Heart left ventricle (tissue), 16 donors: ENCODE measurements around the gene ZNF423. TPM values are rescaled to one million over a fixed set of nuclear protein-coding genes. Genes with fewer than 3 reads are reported as not detected.
A peak's percentile ranks its signal among the peaks of the same experiment; 100 is the strongest.

Experiments used
- ATAC-seq, 4 donors: fragments of 200-7000 bp; cut with Tn5 transposase; one replicate each; pipeline ENCODE4 v1.9.1; 2020 to 2022; ENCODE audit warnings: moderate library complexity in 4 of 4, mild to moderate bottlenecking in 3 of 4, moderate number of reproducible peaks in 1 of 4
- DNase-seq, 5 donors: peaks; one replicate each; pipeline ENCODE4 v3.0.0-alpha.2; 2020
- H3K27ac ChIP-seq, 12 donors: fragments of 200-600 bp; sonication (generic) in 4 of 12; one replicate each; pipeline versions ENCODE4 v1.5.0 to v1.8.0; 2016 to 2022; ENCODE audit warnings: mild to moderate bottlenecking in 2 of 12
- H3K27me3 ChIP-seq, 9 donors: fragments of 200-600 bp; sonication (generic) in 2 of 9; one replicate each; pipeline versions ENCODE4 v1.5.1 to v1.8.0; 2016 to 2022; ENCODE audit warnings: mild to moderate bottlenecking in 3 of 9
- H3K36me3 ChIP-seq, 9 donors: fragments of 200-600 bp; sonication (generic) in 2 of 9; one replicate each; pipeline versions ENCODE4 v1.5.0 to v1.8.0; 2018 to 2022; ENCODE audit warnings: mild to moderate bottlenecking in 2 of 9
- H3K4me1 ChIP-seq, 12 donors: fragments of 200-600 bp; sonication (generic) in 4 of 12; one replicate each; pipeline versions ENCODE4 v1.5.0 to v1.8.0; 2016 to 2022; ENCODE audit warnings: mild to moderate bottlenecking in 3 of 12
- H3K4me3 ChIP-seq, 12 donors: fragments of 200-600 bp; sonication (generic) in 4 of 12; one replicate each; pipeline versions ENCODE4 v1.5.0 to v1.8.0; 2017 to 2022; ENCODE audit warnings: mild to moderate bottlenecking in 9 of 12, moderate library complexity in 4 of 12
- H3K9me3 ChIP-seq, 12 donors: fragments of 200-600 bp; sonication (generic) in 4 of 12; one replicate each; pipeline versions ENCODE4 v1.5.0 to v1.8.0; 2016 to 2022; ENCODE audit warnings: mild to moderate bottlenecking in 1 of 12
- CTCF ChIP-seq, 12 donors: fragments of 200-600 bp; sonication (generic) in 4 of 12; IDR thresholded peaks; one replicate each; pipeline versions ENCODE4 v1.5.0 to v1.8.0; 2018 to 2022; ENCODE audit warnings: antibody characterized with exemption in 12 of 12, mild to moderate bottlenecking in 5 of 12
- POLR2A ChIP-seq, 2 donors: fragments of 450-650 bp; IDR thresholded peaks; one replicate each; pipeline ENCODE4 v1.6.1; 2017; ENCODE audit warnings: antibody characterized with exemption in 2 of 2, mild to moderate bottlenecking in 2 of 2, moderate library complexity in 2 of 2
- WGBS, 4 donors: extraction: QIAGEN DNeasy Blood & Tissue Kit in 2 of 4; methylation state at CpG; one replicate each; pipeline versions ENCODE4 v1.1.5 to v1.1.7; 2013 to 2018; 5-methylcytosine and 5-hydroxymethylcytosine counted together
- intact Hi-C, 10 donors: fragments of 100-400 bp; cut with DNase I; formaldehyde crosslinking; loops; one replicate each; pipeline versions ENCODE4 v1.11.1 to v1.14.2; 2022
- polyA plus RNA-seq, 2 donors: library from polyadenylated mRNA; stranded (reverse); fragments of 200-250 nt; gene quantifications; one replicate each; pipeline ENCODE4 v1.2.3, GENCODE V29; 2013
- total RNA-seq, 9 donors: library from RNA; depleted of rRNA in 2 of 9; stranded (reverse); fragments of >200 nt in 2 of 9; fragmentation: NEBNext Ultra II Directional in 3 of 9; extraction: Animal tissue kit (Norgen Biotek cat#: 25700) in 3 of 9; gene quantifications; one replicate each; pipeline versions ENCODE4 v1.1.0 to v1.2.4, GENCODE V29; 2016 to 2023
- donor health status: ischemic (EF 13 %, LVEDD 7.1; RV severe dilation, severe dysfunction).
- donor health status: healthy with polysubstance abuse.
- donor health status: DM: no; HTN: yes; CAD: no.
- donor health status: DM: no; HTN: no; CAD: no.
- donor health status: ischemic (EF 25% LVEDD 6.9; RV normal size, moderate dysfunction).
- donor health status: ischemic (EF 25% LVEDD 5.7; RV mildly dilated, moderate dysfunction).
- donor health status: healthy.
- donor health status: DM: yes; HTN: yes; CAD: no.
- donor health status: ischemic (EF 35%, LVEDD 5.7; RV mildly dilated, moderate dysfunction).
- donor health status: nonischemic (EF 11% LVEDD 7.7; RV severe dilation, severe dysfunction).
- donor health status: DM: yes; HTN: yes; CAD: no.
- donor health status: PGD.
- donor health status: ischemic (EF 29% LVEDD 5.4; RV normal size, mild dysfunction).
- donor health status: nonischemic (EF 23%, LVEDD 6.1; RV moderate dilation, normal function).

The ZNF423 gene
- total and polyA plus RNA-seq, 11 donors: 1.8 to 10.4 (median 5.7) TPM

GRCh38 chr16:49830873-49831272 lies 25.0 kb downstream of the ZNF423 start:
- no peak for ATAC-seq
- intact Hi-C loops: loop anchor here in 1 of 10 donors (5.0 kb wide), 1 partner anchor 74 kb away; no protein-coding TSS in a partner anchor
- H3K27me3 ChIP-seq: no peaks in the 10 kb centered on the region
- H3K4me1 ChIP-seq: peaks cover 5 to 81% (median 70%) of the 10 kb centered on the region in 12 donors
- WGBS, 4 donors: 89 to 96% (median 90%) methylated on average over 5 of the region's 5 CpGs
- no peak for TF ChIP-seq POLR2A (IDR thresholded peaks at IDR 0.05)
- TF ChIP-seq CTCF (IDR thresholded peaks at IDR 0.05): no peak
- no peak for DNase-seq
- H3K27ac ChIP-seq: no peak overlapping the region
- no peak overlapping the region for H3K4me3 ChIP-seq
- H3K9me3 ChIP-seq: no peaks in the 10 kb centered on the region
- no peaks in the 10 kb centered on the region for H3K36me3 ChIP-seq

- Histone ChIP-seq H3K36me3 (no peaks in the 10 kb centered on the region), H3K4me3 (no peak overlapping the region), H3K9me3 (no peaks in the 10 kb centered on the region), H3K27ac (peak overlapping the region; percentile 23 to 84 (median 65)), H3K27me3 (no peaks in the 10 kb centered on the region), H3K4me1 (peaks cover 0 to 76% (median 54%) of the 10 kb centered on the region in 12 donors)
- 70 to 77% (median 73%) methylated on average over 15 of the region's 15 CpGs for WGBS, 4 donors
- TF ChIP-seq CTCF (IDR thresholded peaks at IDR 0.05) (no peak), POLR2A (IDR thresholded peaks at IDR 0.05) (no peak)
- DNase-seq (peak in 4 of 5 donors; percentile 57 to 74 (median 60)), ATAC-seq (peak in 3 of 4 donors; percentile 12 to 57 (median 28))
- intact Hi-C loops: no loop called here
Observed at GRCh38 chr16:49828533-49829267, 27.2 kb downstream of the ZNF423 start.

GRCh38 chr16:49827805-49828438 lies 28.0 kb downstream of the ZNF423 start:
- H3K36me3 ChIP-seq: no peaks in the 10 kb centered on the region
- TF ChIP-seq POLR2A (IDR thresholded peaks at IDR 0.05) (no peak), CTCF (IDR thresholded peaks at IDR 0.05) (no peak)
- no peaks in the 10 kb centered on the region for H3K27me3 ChIP-seq
- H3K9me3 ChIP-seq: no peaks in the 10 kb centered on the region
- WGBS, 4 donors: 54 to 65% (median 54%) methylated on average over 8 of the region's 8 CpGs
- peak overlapping the region in 2 of 12 donors; percentile 16 to 21 for H3K4me3 ChIP-seq
- peak in 1 of 5 donors; percentile 27 for DNase-seq
- H3K4me1 ChIP-seq: peaks cover 0 to 69% (median 49%) of the 10 kb centered on the region in 12 donors
- H3K27ac ChIP-seq: peak overlapping the region; percentile 23 to 84 (median 65)
- ATAC-seq: peak; percentile 24 to 71 (median 60)
- intact Hi-C loops: no loop called here

GRCh38 chr16:49826515-49826914 lies 29.4 kb downstream of the ZNF423 start:
- DNase-seq (no peak), ATAC-seq (no peak)
- Histone ChIP-seq H3K36me3 (no peaks in the 10 kb centered on the region), H3K4me3 (no peak overlapping the region), H3K4me1 (peaks cover 0 to 58% (median 40%) of the 10 kb centered on the region in 12 donors), H3K9me3 (no peaks in the 10 kb centered on the region), H3K27ac (peak overlapping the region in 9 of 12 donors; percentile 0 to 84 (median 51)), H3K27me3 (no peaks in the 10 kb centered on the region)
- intact Hi-C loops: no loop called here
- WGBS, 4 donors: 69 to 82% (median 77%) methylated on average over 5 of the region's 5 CpGs
- TF ChIP-seq CTCF (IDR thresholded peaks at IDR 0.05) (no peak), POLR2A (IDR thresholded peaks at IDR 0.05) (no peak)
